ENCODE results near the gene GTF2F2.

- TF ChIP-seq CTCF (IDR thresholded peaks at IDR 0.05) = no peak
- TF ChIP-seq POLR2A (IDR thresholded peaks at IDR 0.05) = no peak
These were observed 64.4 kb downstream of the GTF2F2 start for GRCh38 chr13:45184693-45185092.

Measured in stomach (tissue), 4 donors.